Neuronal stem cell (in vitro differentiated cells): ENCODE results near the gene KIAA0319L.

Experiments used
- DNase-seq: peaks from one replicate; pipeline ENCODE4 v3.0.0-alpha.2; 2013; ENCODE audit warnings: low spot score
- H2AFZ ChIP-seq: one replicate; pipeline ENCODE4 v1.6.1; 2013; ENCODE audit warnings: mild to moderate bottlenecking, low read length, inconsistent platforms
- H2AK5ac ChIP-seq: 2 replicates; pipeline ENCODE4 v1.6.1; 2013; ENCODE audit warnings: low read depth, mild to moderate bottlenecking, inconsistent platforms, low read length, moderate library complexity, mixed read lengths
- H2BK120ac ChIP-seq: 2 replicates; pipeline ENCODE4 v1.6.1; 2013; ENCODE audit warnings: low read depth, mild to moderate bottlenecking, inconsistent platforms, low read length, moderate library complexity, mixed read lengths
- H2BK12ac ChIP-seq: one replicate; pipeline ENCODE4 v1.6.1; 2013; ENCODE audit warnings: low read length, inconsistent platforms
- H2BK15ac ChIP-seq: 2 replicates; pipeline ENCODE4 v1.6.1; 2013; ENCODE audit warnings: mild to moderate bottlenecking, low read length, inconsistent platforms, mixed read lengths
- H2BK5ac ChIP-seq: one replicate; pipeline ENCODE4 v1.6.1; 2013; ENCODE audit warnings: inconsistent platforms, mild to moderate bottlenecking, low read length, moderate library complexity
- H3K14ac ChIP-seq: one replicate; pipeline ENCODE4 v1.6.1; 2013; ENCODE audit warnings: low read length, inconsistent platforms
- H3K18ac ChIP-seq: 2 replicates; pipeline ENCODE4 v1.6.1; 2013; ENCODE audit warnings: low read length, inconsistent platforms
- H3K23ac ChIP-seq: 2 replicates; pipeline ENCODE4 v1.6.1; 2013; ENCODE audit warnings: low read depth, mild to moderate bottlenecking, mixed read lengths, low read length, inconsistent platforms; ENCODE audit not compliant: poor library complexity
- H3K27ac ChIP-seq: replicated peaks from 3 replicates; pipeline ENCODE4 v1.5.1; 2013; ENCODE audit warnings: low read length, inconsistent platforms
- H3K27me3 ChIP-seq, 3 experiments: 2 replicates each; pipeline ENCODE4 v1.6.1; 2013; ENCODE audit warnings: low read length in 3 of 3, mild to moderate bottlenecking in 2 of 3, inconsistent platforms in 1 of 3, low read depth in 1 of 3, mixed read lengths in 1 of 3, moderate library complexity in 1 of 3; ENCODE audit not compliant: control insufficient read depth in 3 of 3, insufficient read depth in 3 of 3
- H3K36me3 ChIP-seq, 2 donors: replicated peaks in 1 of 2; 2 replicates each; pipeline ENCODE4 v1.6.1; 2013; ENCODE audit warnings: low read length in 2 of 2; ENCODE audit not compliant: control insufficient read depth in 2 of 2, insufficient read depth in 2 of 2
- H3K4ac ChIP-seq: 2 replicates; pipeline ENCODE4 v1.6.1; 2013; ENCODE audit warnings: inconsistent platforms, mild to moderate bottlenecking, low read length, moderate library complexity
- H3K4me1 ChIP-seq, 2 donors: 1 replicate in 1 of 2; 2 replicates in 1 of 2; pipeline ENCODE4 v1.6.1; 2013; ENCODE audit warnings: low read length in 2 of 2, low read depth in 1 of 2; ENCODE audit not compliant: control insufficient read depth in 2 of 2, insufficient read depth in 1 of 2
- H3K4me2 ChIP-seq: one replicate; pipeline ENCODE4 v1.6.1; 2013; ENCODE audit warnings: mild to moderate bottlenecking, low read length, inconsistent platforms; ENCODE audit not compliant: insufficient read depth, poor library complexity, severe bottlenecking
- H3K4me3 ChIP-seq, 2 donors: 2 replicates each; pipeline ENCODE4 v1.5.1; 2013; ENCODE audit warnings: low read length in 2 of 2, mild to moderate bottlenecking in 2 of 2, inconsistent platforms in 1 of 2, moderate library complexity in 1 of 2
- H3K79me1 ChIP-seq: one replicate; pipeline ENCODE4 v1.6.1; 2013; ENCODE audit warnings: low read depth, mild to moderate bottlenecking, inconsistent platforms, low read length, moderate library complexity
- H3K9ac ChIP-seq: one replicate; pipeline ENCODE4 v1.6.1; 2013; ENCODE audit warnings: mild to moderate bottlenecking, low read depth, low read length, inconsistent platforms; ENCODE audit not compliant: poor library complexity
- H3K9me3 ChIP-seq, 2 donors: replicated peaks in 1 of 2; 2 replicates each; pipeline versions ENCODE3 to v1.6.1; 2013; ENCODE audit warnings: low read length in 2 of 2, mild to moderate bottlenecking in 2 of 2, inconsistent platforms in 1 of 2, low read depth in 1 of 2, mixed read lengths in 1 of 2, moderate library complexity in 1 of 2; ENCODE audit not compliant: control insufficient read depth in 2 of 2, insufficient read depth in 1 of 2
- H4K8ac ChIP-seq: one replicate; pipeline ENCODE4 v1.6.1; 2013; ENCODE audit warnings: low read depth, mild to moderate bottlenecking, inconsistent platforms, low read length, moderate library complexity
- H4K91ac ChIP-seq: one replicate; pipeline ENCODE4 v1.6.1; 2013; ENCODE audit warnings: low read length, low read depth, mild to moderate bottlenecking, inconsistent platforms; ENCODE audit not compliant: poor library complexity
- WGBS, 2 donors: extraction: QIAGEN DNeasy Blood & Tissue Kit; methylation state at CpG; one replicate each; pipeline ENCODE4 v1.1.7; 2013; ENCODE audit warnings: missing lambda C conversion rate in 2 of 2, mixed read lengths in 1 of 2; ENCODE audit not compliant: insufficient read length in 2 of 2, insufficient replicate concordance in 1 of 2; ENCODE audit errors: extremely low coverage in 2 of 2; 5-methylcytosine and 5-hydroxymethylcytosine counted together

KIAA0319L gene

GRCh38 chr1:35499652-35500176, 57.5 kb downstream of the KIAA0319L start:
- no peak overlapping the region for H3K18ac ChIP-seq
- no peak overlapping the region for H4K91ac ChIP-seq
- peaks cover 0 to 4% of the 10 kb centered on the region in 2 donors for H3K36me3 ChIP-seq
- no peaks in the 10 kb centered on the region for H3K9me3 ChIP-seq
- H3K9ac ChIP-seq = no peak overlapping the region
- H3K4me1 ChIP-seq = peaks cover 0 to 10% of the 10 kb centered on the region in 2 donors
- H3K4me3 ChIP-seq = no peak overlapping the region
- H3K27me3 ChIP-seq = no peaks in the 10 kb centered on the region
- no peak overlapping the region for H3K4ac ChIP-seq
- no peak overlapping the region for H2BK5ac ChIP-seq
- H2BK120ac ChIP-seq = no peak overlapping the region
- no peak overlapping the region for H2AFZ ChIP-seq
- no peak overlapping the region for H3K4me2 ChIP-seq
- no peak for DNase-seq
- H3K23ac ChIP-seq = no peak overlapping the region
- no peak overlapping the region for H2BK12ac ChIP-seq
- H3K14ac ChIP-seq = no peak overlapping the region
- no peak overlapping the region for H2AK5ac ChIP-seq
- H3K27ac ChIP-seq = no peak overlapping the region
- WGBS, 2 donors = no CpG with 5 or more reads among the region's 3 CpGs
- no peak overlapping the region for H2BK15ac ChIP-seq
- H4K8ac ChIP-seq = no peak overlapping the region
- H3K79me1 ChIP-seq = no peaks in the 10 kb centered on the region

- H3K14ac ChIP-seq = no peak overlapping the region
- H2BK5ac ChIP-seq = no peak overlapping the region
- no peak overlapping the region for H3K4ac ChIP-seq
- no peak overlapping the region for H2AK5ac ChIP-seq
- no peak overlapping the region for H2BK15ac ChIP-seq
- H3K4me3 ChIP-seq = no peak overlapping the region
- H3K27ac ChIP-seq = no peak overlapping the region
- no peak overlapping the region for H2BK120ac ChIP-seq
- H2BK12ac ChIP-seq = no peak overlapping the region
- H3K27me3 ChIP-seq = no peaks in the 10 kb centered on the region
- no peak overlapping the region for H3K4me2 ChIP-seq
- DNase-seq = no peak
- peaks cover 0 to 4% of the 10 kb centered on the region in 2 donors for H3K36me3 ChIP-seq
- H3K9ac ChIP-seq = no peak overlapping the region
- H4K8ac ChIP-seq = no peak overlapping the region
- H2AFZ ChIP-seq = no peak overlapping the region
- no peaks in the 10 kb centered on the region for H3K9me3 ChIP-seq
- H3K23ac ChIP-seq = no peak overlapping the region
- H3K18ac ChIP-seq = no peak overlapping the region
- no peak overlapping the region for H4K91ac ChIP-seq
- H3K79me1 ChIP-seq = no peaks in the 10 kb centered on the region
- WGBS, 2 donors = no CpG with 5 or more reads among the region's 4 CpGs
- peaks cover 0 to 10% of the 10 kb centered on the region in 2 donors for H3K4me1 ChIP-seq
These were observed 58.0 kb downstream of the KIAA0319L start for GRCh38 chr1:35499231-35499630.

- H2BK12ac ChIP-seq = no peak overlapping the region
- no CpG with 5 or more reads among the region's 2 CpGs for WGBS, 2 donors
These were observed 59.6 kb downstream of the KIAA0319L start for GRCh38 chr1:35497571-35497970.

GRCh38 chr1:35490250-35490649, 67.0 kb downstream of the KIAA0319L start:
- H2AK5ac ChIP-seq = no peak overlapping the region
- H2BK12ac ChIP-seq = no peak overlapping the region
- H3K36me3 ChIP-seq = peaks cover 0 to 1% of the 10 kb centered on the region in 2 donors
- DNase-seq = no peak
- H2BK120ac ChIP-seq = no peak overlapping the region
- H3K9ac ChIP-seq = no peak overlapping the region
- H3K27ac ChIP-seq = no peak overlapping the region
- no peak overlapping the region for H3K18ac ChIP-seq
- H3K27me3 ChIP-seq = no peaks in the 10 kb centered on the region
- H3K4me3 ChIP-seq = no peak overlapping the region
- H3K4me1 ChIP-seq = no peaks in the 10 kb centered on the region
- peaks cover 0 to 13% of the 10 kb centered on the region in 2 donors for H3K9me3 ChIP-seq
- H3K4me2 ChIP-seq = no peak overlapping the region
- no peak overlapping the region for H2AFZ ChIP-seq
- no peak overlapping the region for H2BK5ac ChIP-seq
- H3K79me1 ChIP-seq = no peaks in the 10 kb centered on the region
- WGBS, 2 donors = no CpG with 5 or more reads among the region's 1 CpG
- H3K23ac ChIP-seq = no peak overlapping the region
- H4K91ac ChIP-seq = no peak overlapping the region
- no peak overlapping the region for H2BK15ac ChIP-seq
- H3K14ac ChIP-seq = no peak overlapping the region
- no peak overlapping the region for H4K8ac ChIP-seq
- no peak overlapping the region for H3K4ac ChIP-seq

More at GRCh38 chr1:35497571-35497970, 59.6 kb downstream of the KIAA0319L start:
- Histone ChIP-seq H2BK5ac (no peak overlapping the region), H4K91ac (no peak overlapping the region), H3K4me2 (no peak overlapping the region), H3K4me1 (peaks cover 0 to 10% of the 10 kb centered on the region in 2 donors), H3K23ac (no peak overlapping the region), H3K4me3 (no peak overlapping the region), H3K9me3 (peaks cover 0 to 3% of the 10 kb centered on the region in 2 donors), H2BK120ac (no peak overlapping the region), H3K18ac (no peak overlapping the region), H3K27me3 (no peaks in the 10 kb centered on the region), H3K79me1 (no peaks in the 10 kb centered on the region), H3K36me3 (peaks cover 1 to 4% of the 10 kb centered on the region in 2 donors), H3K9ac (no peak overlapping the region), H2AFZ (no peak overlapping the region), H2AK5ac (no peak overlapping the region), H2BK15ac (no peak overlapping the region), H4K8ac (no peak overlapping the region), H3K14ac (no peak overlapping the region), H3K4ac (no peak overlapping the region), H3K27ac (no peak overlapping the region)
- no peak for DNase-seq
